PC-9 (cell line): ENCODE measurements around the gene ADAMTSL3.

Source experiments
- EZH2 ChIP-seq: fragments of 200-600 bp; sonication (generic); IDR thresholded peaks from 2 replicates; pipeline ENCODE4 v1.8.0; 2017; ENCODE audit warnings: antibody characterized with exemption, low read depth
- TF ChIP-seq, protein P1 (sequence below): fragments of 200-600 bp; sonication (generic); conservative IDR thresholded peaks from 2 replicates; pipeline ENCODE4 v1.6.1; 2017; ENCODE audit warnings: mixed run types, antibody characterized with exemption, mild to moderate bottlenecking, moderate library complexity

DNA sequence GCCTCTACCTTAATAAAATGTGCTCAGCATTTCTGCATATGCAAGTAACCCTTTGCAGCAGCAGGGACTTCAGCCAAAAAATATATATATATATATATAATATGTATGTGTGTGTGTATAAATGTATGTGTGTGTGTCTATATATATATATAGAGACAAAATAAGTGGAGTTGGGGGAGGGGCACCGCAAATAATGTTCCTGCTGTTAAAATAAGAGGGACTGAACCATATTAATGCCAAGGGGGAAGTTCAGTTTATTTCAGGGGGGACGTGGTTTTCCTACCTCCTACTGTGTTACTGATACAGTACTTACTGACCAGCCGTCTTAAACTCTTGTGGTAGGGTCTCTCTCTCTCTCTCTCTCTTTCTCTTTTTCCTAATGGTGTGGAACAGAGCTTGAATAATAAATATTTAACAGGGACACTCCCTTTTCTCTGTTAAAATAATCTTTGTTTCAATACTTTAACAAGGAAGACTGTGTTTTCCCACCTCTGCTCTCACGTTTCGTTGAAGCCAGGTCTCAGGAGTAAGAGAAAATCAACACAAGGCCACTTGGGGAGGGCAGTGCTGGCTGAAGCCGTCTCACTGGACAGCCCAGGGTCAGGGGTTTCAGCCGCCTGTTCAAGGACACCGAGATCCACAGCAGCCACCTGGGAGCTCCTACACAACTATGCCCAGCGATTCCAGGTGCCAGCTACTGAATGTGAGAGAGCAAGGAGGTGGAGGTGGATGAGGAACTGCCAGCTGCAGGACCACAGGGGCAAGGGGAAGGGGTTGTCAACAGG, 42.8 kb upstream of the ADAMTSL3 start:
- TF ChIP-seq, protein P1, sequence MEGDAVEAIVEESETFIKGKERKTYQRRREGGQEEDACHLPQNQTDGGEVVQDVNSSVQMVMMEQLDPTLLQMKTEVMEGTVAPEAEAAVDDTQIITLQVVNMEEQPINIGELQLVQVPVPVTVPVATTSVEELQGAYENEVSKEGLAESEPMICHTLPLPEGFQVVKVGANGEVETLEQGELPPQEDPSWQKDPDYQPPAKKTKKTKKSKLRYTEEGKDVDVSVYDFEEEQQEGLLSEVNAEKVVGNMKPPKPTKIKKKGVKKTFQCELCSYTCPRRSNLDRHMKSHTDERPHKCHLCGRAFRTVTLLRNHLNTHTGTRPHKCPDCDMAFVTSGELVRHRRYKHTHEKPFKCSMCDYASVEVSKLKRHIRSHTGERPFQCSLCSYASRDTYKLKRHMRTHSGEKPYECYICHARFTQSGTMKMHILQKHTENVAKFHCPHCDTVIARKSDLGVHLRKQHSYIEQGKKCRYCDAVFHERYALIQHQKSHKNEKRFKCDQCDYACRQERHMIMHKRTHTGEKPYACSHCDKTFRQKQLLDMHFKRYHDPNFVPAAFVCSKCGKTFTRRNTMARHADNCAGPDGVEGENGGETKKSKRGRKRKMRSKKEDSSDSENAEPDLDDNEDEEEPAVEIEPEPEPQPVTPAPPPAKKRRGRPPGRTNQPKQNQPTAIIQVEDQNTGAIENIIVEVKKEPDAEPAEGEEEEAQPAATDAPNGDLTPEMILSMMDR = no peak
- no peak for TF ChIP-seq EZH2
